NB4 (cell line): Measurements from ENCODE around the gene GP1BA.

Source experiments
- POLR2A ChIP-seq: IDR thresholded peaks from 2 replicates; pipeline ENCODE4 v1.6.1; 2011; ENCODE audit warnings: mild to moderate bottlenecking; ENCODE audit not compliant: insufficient read length; ENCODE audit errors: extremely low read depth
- TF ChIP-seq, protein P1 (sequence below): IDR thresholded peaks from one replicate; pipeline ENCODE4 v1.5.1; 2012; ENCODE audit warnings: low read depth, low read length

DNA sequence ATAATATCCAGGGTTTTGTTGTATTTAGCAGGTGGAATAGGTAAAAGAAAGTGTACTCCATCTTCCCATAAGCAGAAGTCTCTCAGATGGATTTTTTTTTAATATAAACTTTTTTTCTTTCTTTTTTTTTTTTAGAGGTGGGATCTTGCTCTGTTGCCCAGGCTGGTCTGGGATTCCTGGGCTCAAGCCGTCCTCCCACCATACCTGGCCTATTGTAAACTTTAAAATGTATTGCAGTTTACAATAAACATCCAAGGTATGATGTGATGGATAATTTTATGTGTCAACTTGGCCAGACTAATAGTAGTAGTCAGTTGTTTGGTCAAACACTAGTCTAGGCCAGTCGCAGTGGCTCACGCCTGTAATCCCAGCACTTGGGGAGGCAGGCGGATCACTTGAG is 10.8 kb upstream of the GP1BA start:
- TF ChIP-seq, protein P1, sequence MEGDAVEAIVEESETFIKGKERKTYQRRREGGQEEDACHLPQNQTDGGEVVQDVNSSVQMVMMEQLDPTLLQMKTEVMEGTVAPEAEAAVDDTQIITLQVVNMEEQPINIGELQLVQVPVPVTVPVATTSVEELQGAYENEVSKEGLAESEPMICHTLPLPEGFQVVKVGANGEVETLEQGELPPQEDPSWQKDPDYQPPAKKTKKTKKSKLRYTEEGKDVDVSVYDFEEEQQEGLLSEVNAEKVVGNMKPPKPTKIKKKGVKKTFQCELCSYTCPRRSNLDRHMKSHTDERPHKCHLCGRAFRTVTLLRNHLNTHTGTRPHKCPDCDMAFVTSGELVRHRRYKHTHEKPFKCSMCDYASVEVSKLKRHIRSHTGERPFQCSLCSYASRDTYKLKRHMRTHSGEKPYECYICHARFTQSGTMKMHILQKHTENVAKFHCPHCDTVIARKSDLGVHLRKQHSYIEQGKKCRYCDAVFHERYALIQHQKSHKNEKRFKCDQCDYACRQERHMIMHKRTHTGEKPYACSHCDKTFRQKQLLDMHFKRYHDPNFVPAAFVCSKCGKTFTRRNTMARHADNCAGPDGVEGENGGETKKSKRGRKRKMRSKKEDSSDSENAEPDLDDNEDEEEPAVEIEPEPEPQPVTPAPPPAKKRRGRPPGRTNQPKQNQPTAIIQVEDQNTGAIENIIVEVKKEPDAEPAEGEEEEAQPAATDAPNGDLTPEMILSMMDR, result no peak
- no peak for TF ChIP-seq POLR2A
